CD4-positive, alpha-beta memory T cell (primary cell): ENCODE results near the gene CLDN34. TPM values are rescaled to one million over a fixed set of nuclear protein-coding genes. Genes with fewer than 3 reads are reported as not detected.

Source experiments
- CTCF ChIA-PET: fragments of 350-600 bp; sonication (Branson Sonifier 250); formaldehyde crosslinking; loops from one replicate; lab custom pipeline; 2021; ENCODE audit warnings: inconsistent platforms; ENCODE audit not compliant: partially characterized antibody; lab: Charles Lee
- POLR2A ChIA-PET: fragments of 350-600 bp; sonication (Branson Sonifier 250); formaldehyde crosslinking; loops from one replicate; lab custom pipeline; 2021; ENCODE audit not compliant: partially characterized antibody; lab: Charles Lee
- DNase-seq, 5 donors: peaks; one replicate each; pipeline versions ENCODE4 v3.0.0 to v3.0.0-alpha.2; 2020 to 2022; ENCODE audit warnings: mixed read lengths in 1 of 5
- H3K27ac ChIP-seq: one replicate; pipeline ENCODE4 v1.7.0; 2013; ENCODE audit warnings: low read depth, low read length
- H3K27me3 ChIP-seq: 2 replicates; pipeline ENCODE4 v1.7.0; 2013; ENCODE audit warnings: mild to moderate bottlenecking, low read length, moderate library complexity; ENCODE audit not compliant: insufficient read depth
- H3K36me3 ChIP-seq: 2 replicates; pipeline ENCODE4 v1.7.0; 2013; ENCODE audit warnings: mild to moderate bottlenecking, low read length, moderate library complexity; ENCODE audit not compliant: insufficient read depth
- H3K4me1 ChIP-seq: 2 replicates; pipeline ENCODE4 v1.7.0; 2013; ENCODE audit warnings: mild to moderate bottlenecking, low read length, moderate library complexity; ENCODE audit not compliant: insufficient read depth
- H3K4me3 ChIP-seq, 2 donors: one replicate each; pipeline ENCODE4 v1.7.0; 2013; ENCODE audit warnings: low read length in 2 of 2, mild to moderate bottlenecking in 1 of 2
- H3K9me3 ChIP-seq, 2 donors: one replicate each; pipeline ENCODE4 v1.7.0; 2013; ENCODE audit warnings: low read length in 2 of 2, control low read depth in 1 of 2; ENCODE audit not compliant: control insufficient read depth in 1 of 2
- H3K27ac Mint-ChIP-seq, 7 donors: one replicate each; pipeline ENCODE4 v1.8.0; 2020 to 2021; ENCODE audit warnings: mixed read lengths in 7 of 7, mild to moderate bottlenecking in 6 of 7, inconsistent platforms in 3 of 7, moderate library complexity in 3 of 7
- H3K27me3 Mint-ChIP-seq, 2 donors: one replicate each; pipeline ENCODE4 v1.8.0; 2020 to 2021; ENCODE audit warnings: mixed read lengths in 2 of 2
- H3K36me3 Mint-ChIP-seq, 2 donors: one replicate each; pipeline ENCODE4 v1.8.0; 2020 to 2021; ENCODE audit warnings: mixed read lengths in 2 of 2, inconsistent platforms in 1 of 2, mild to moderate bottlenecking in 1 of 2
- H3K4me1 Mint-ChIP-seq, 4 donors: one replicate each; pipeline ENCODE4 v1.8.0; 2020 to 2021; ENCODE audit warnings: mixed read lengths in 4 of 4, mild to moderate bottlenecking in 1 of 4
- H3K4me3 Mint-ChIP-seq, 8 donors: one replicate each; pipeline ENCODE4 v1.8.0; 2020 to 2021; ENCODE audit warnings: mixed read lengths in 8 of 8, mild to moderate bottlenecking in 7 of 8, moderate library complexity in 6 of 8, inconsistent platforms in 3 of 8
- H3K9me3 Mint-ChIP-seq, 8 donors: one replicate each; pipeline ENCODE4 v1.8.0; 2020 to 2021; ENCODE audit warnings: mixed read lengths in 8 of 8, mild to moderate bottlenecking in 5 of 8, inconsistent platforms in 3 of 8, moderate library complexity in 1 of 8
- intact Hi-C: fragments of 100-400 bp; cut with micrococcal nuclease; formaldehyde crosslinking; loops from one replicate; pipeline ENCODE4 v1.15.1; 2023
- polyA plus RNA-seq, 2 donors: library from polyadenylated mRNA; unstranded; fragments of 300-500 nt; fragmentation: Illumina TruSeq; gene quantifications; one replicate each; pipeline ENCODE4 v1.2.3, GENCODE V29; 2021
- total RNA-seq, 2 experiments: library from RNA; stranded (reverse); gene quantifications; one replicate each; pipeline ENCODE4 v1.2.3, GENCODE V29; 2021

Gene CLDN34
- total and polyA plus RNA-seq, 4 experiments from 2014 or later, result not detected

- peaks cover 0 to 10% of the 10 kb centered on the region in 2 donors for H3K27me3 Mint-ChIP-seq
- CTCF ChIA-PET, result no interaction called here
Observed at GRCh38 chrX:9948406-9948805, 18.8 kb upstream of the CLDN34 start.

GRCh38 chrX:9952300-9952699 lies 14.9 kb upstream of the CLDN34 start:
- H3K9me3 Mint-ChIP-seq, result peaks cover 0 to 10% (median 0%) of the 10 kb centered on the region in 8 donors
- H3K27me3 Mint-ChIP-seq, result peaks cover 0 to 8% of the 10 kb centered on the region in 2 donors
- Histone ChIP-seq H3K27me3 (no peaks in the 10 kb centered on the region), H3K9me3 (no peaks in the 10 kb centered on the region), H3K36me3 (no peaks in the 10 kb centered on the region), H3K27ac (no peak overlapping the region), H3K4me1 (no peaks in the 10 kb centered on the region), H3K4me3 (no peak overlapping the region)
- intact Hi-C loops, result no loop called here
- ChIA-PET POLR2A (no interaction called here), CTCF (no interaction called here)
- H3K4me1 Mint-ChIP-seq, result no peaks in the 10 kb centered on the region
- H3K36me3 Mint-ChIP-seq, result no peaks in the 10 kb centered on the region
- no peak overlapping the region for H3K4me3 Mint-ChIP-seq
- DNase-seq, result no peak
- no peak overlapping the region for H3K27ac Mint-ChIP-seq

More at GRCh38 chrX:9948406-9948805, 18.8 kb upstream of the CLDN34 start:
- H3K27ac ChIP-seq, result no peak overlapping the region
- Mint-ChIP-seq H3K27ac (no peak overlapping the region), H3K36me3 (no peaks in the 10 kb centered on the region), H3K4me1 (no peaks in the 10 kb centered on the region), H3K9me3 (peaks cover 0 to 2% (median 0%) of the 10 kb centered on the region in 8 donors), H3K4me3 (no peak overlapping the region)
- H3K4me1 ChIP-seq, result no peaks in the 10 kb centered on the region
- no peaks in the 10 kb centered on the region for H3K27me3 ChIP-seq
- DNase-seq, result no peak
- H3K4me3 ChIP-seq, result no peak overlapping the region
- POLR2A ChIA-PET, result no interaction called here
- H3K36me3 ChIP-seq, result no peaks in the 10 kb centered on the region
- H3K9me3 ChIP-seq, result no peaks in the 10 kb centered on the region
- intact Hi-C loops, result no loop called here

GRCh38 chrX:9953396-9953795 lies 13.8 kb upstream of the CLDN34 start:
- Mint-ChIP-seq H3K4me1 (no peaks in the 10 kb centered on the region), H3K9me3 (peaks cover 0 to 10% (median 0%) of the 10 kb centered on the region in 8 donors), H3K27ac (no peak overlapping the region), H3K36me3 (no peaks in the 10 kb centered on the region), H3K4me3 (no peak overlapping the region), H3K27me3 (peaks cover 2 to 6% of the 10 kb centered on the region in 2 donors)
- no peaks in the 10 kb centered on the region for H3K27me3 ChIP-seq
- no peaks in the 10 kb centered on the region for H3K4me1 ChIP-seq
- POLR2A ChIA-PET, result no interaction called here
- H3K4me3 ChIP-seq, result no peak overlapping the region
- H3K36me3 ChIP-seq, result no peaks in the 10 kb centered on the region
- intact Hi-C loops, result no loop called here
- DNase-seq, result no peak
- no peaks in the 10 kb centered on the region for H3K9me3 ChIP-seq
- H3K27ac ChIP-seq, result no peak overlapping the region
- CTCF ChIA-PET, result no interaction called here

GRCh38 chrX:9955506-9955905 lies 11.7 kb upstream of the CLDN34 start:
- H3K27me3 ChIP-seq, result no peaks in the 10 kb centered on the region
- ChIA-PET CTCF (no interaction called here), POLR2A (no interaction called here)
- Mint-ChIP-seq H3K27me3 (peaks cover 2% of the 10 kb centered on the region in 2 donors), H3K27ac (no peak overlapping the region), H3K36me3 (no peaks in the 10 kb centered on the region), H3K9me3 (peaks cover 0 to 10% (median 0%) of the 10 kb centered on the region in 8 donors), H3K4me3 (no peak overlapping the region), H3K4me1 (peaks cover 0 to 1% (median under 1%) of the 10 kb centered on the region in 4 donors)
- no peak overlapping the region for H3K27ac ChIP-seq
- no peaks in the 10 kb centered on the region for H3K9me3 ChIP-seq
- DNase-seq, result no peak
- intact Hi-C loops, result no loop called here
- H3K4me3 ChIP-seq, result no peak overlapping the region
- no peaks in the 10 kb centered on the region for H3K4me1 ChIP-seq
- no peaks in the 10 kb centered on the region for H3K36me3 ChIP-seq

- ChIA-PET CTCF (no interaction called here), POLR2A (no interaction called here)
- Histone ChIP-seq H3K36me3 (no peaks in the 10 kb centered on the region), H3K27me3 (no peaks in the 10 kb centered on the region), H3K4me3 (no peak overlapping the region), H3K9me3 (no peaks in the 10 kb centered on the region), H3K27ac (no peak overlapping the region), H3K4me1 (no peaks in the 10 kb centered on the region)
- Mint-ChIP-seq H3K4me3 (no peak overlapping the region), H3K4me1 (peaks cover 0 to 1% (median under 1%) of the 10 kb centered on the region in 4 donors), H3K9me3 (peaks cover 0 to 8% (median 0%) of the 10 kb centered on the region in 8 donors), H3K36me3 (no peaks in the 10 kb centered on the region), H3K27ac (no peak overlapping the region), H3K27me3 (peaks cover 2 to 6% of the 10 kb centered on the region in 2 donors)
- no peak for DNase-seq
- intact Hi-C loops, result no loop called here
Observed at GRCh38 chrX:9957743-9958142, 9.4 kb upstream of the CLDN34 start.

- ChIA-PET POLR2A (no interaction called here), CTCF (no interaction called here)
- H3K4me1 Mint-ChIP-seq, result peaks cover 0 to 1% (median under 1%) of the 10 kb centered on the region in 4 donors
- Histone ChIP-seq H3K9me3 (no peaks in the 10 kb centered on the region), H3K27ac (no peak overlapping the region), H3K36me3 (no peaks in the 10 kb centered on the region), H3K27me3 (no peaks in the 10 kb centered on the region), H3K4me1 (no peaks in the 10 kb centered on the region), H3K4me3 (no peak overlapping the region)
- no peaks in the 10 kb centered on the region for H3K36me3 Mint-ChIP-seq
- H3K9me3 Mint-ChIP-seq, result peaks cover 0 to 8% (median 0%) of the 10 kb centered on the region in 8 donors
- intact Hi-C loops, result no loop called here
- no peak overlapping the region for H3K4me3 Mint-ChIP-seq
- no peak overlapping the region for H3K27ac Mint-ChIP-seq
- DNase-seq, result no peak
- H3K27me3 Mint-ChIP-seq, result peaks cover 2 to 6% of the 10 kb centered on the region in 2 donors
Observed at GRCh38 chrX:9958183-9958582, 9.0 kb upstream of the CLDN34 start.

GRCh38 chrX:9961750-9962149 lies 5.4 kb upstream of the CLDN34 start:
- no peak overlapping the region for H3K4me3 ChIP-seq
- DNase-seq, result no peak
- ChIA-PET POLR2A (no interaction called here), CTCF (no interaction called here)
- no peaks in the 10 kb centered on the region for H3K36me3 ChIP-seq
- H3K27me3 ChIP-seq, result no peaks in the 10 kb centered on the region
- Mint-ChIP-seq H3K9me3 (no peaks in the 10 kb centered on the region), H3K27me3 (peaks cover 4 to 9% of the 10 kb centered on the region in 2 donors), H3K4me1 (peaks cover 0 to 1% (median under 1%) of the 10 kb centered on the region in 4 donors), H3K4me3 (no peak overlapping the region), H3K27ac (no peak overlapping the region), H3K36me3 (no peaks in the 10 kb centered on the region)
- no peaks in the 10 kb centered on the region for H3K4me1 ChIP-seq
- H3K9me3 ChIP-seq, result no peaks in the 10 kb centered on the region
- H3K27ac ChIP-seq, result no peak overlapping the region
- intact Hi-C loops, result no loop called here

- H3K4me3 Mint-ChIP-seq, result no peak overlapping the region
- Histone ChIP-seq H3K4me1 (no peaks in the 10 kb centered on the region), H3K27me3 (no peaks in the 10 kb centered on the region), H3K9me3 (no peaks in the 10 kb centered on the region), H3K4me3 (no peak overlapping the region), H3K36me3 (no peaks in the 10 kb centered on the region), H3K27ac (no peak overlapping the region)
- no peaks in the 10 kb centered on the region for H3K4me1 Mint-ChIP-seq
- DNase-seq, result no peak
- no peak overlapping the region for H3K27ac Mint-ChIP-seq
- H3K9me3 Mint-ChIP-seq, result peaks cover 0 to 2% (median 0%) of the 10 kb centered on the region in 8 donors
- ChIA-PET CTCF (no interaction called here), POLR2A (no interaction called here)
- no peaks in the 10 kb centered on the region for H3K36me3 Mint-ChIP-seq
- H3K27me3 Mint-ChIP-seq, result peaks cover 0 to 2% of the 10 kb centered on the region in 2 donors
- intact Hi-C loops, result no loop called here
Observed at GRCh38 chrX:9977635-9978034, 10.5 kb downstream of the CLDN34 start.
